ENCODE measurements around the gene GALNT2. TPM values are rescaled to one million over a fixed set of nuclear protein-coding genes. Genes with fewer than 3 reads are reported as not detected.

GALNT2 gene
- total and polyA plus RNA-seq, 9 donors, result 38.6 to 142 (median 83.7) TPM

- DNase-seq, result peak in 1 of 5 donors; percentile 13
- H3K27ac ChIP-seq, result peak overlapping the region in 1 of 2 donors; percentile 12
- H3K36me3 ChIP-seq, result no peaks in the 10 kb centered on the region
- no peaks in the 10 kb centered on the region for H3K27me3 ChIP-seq
- no peaks in the 10 kb centered on the region for H3K9me3 ChIP-seq
- TF ChIP-seq CTCF (IDR thresholded peaks at IDR 0.05) (no peak), POLR2A (IDR thresholded peaks at IDR 0.05) (no peak), EP300 (IDR thresholded peaks at IDR 0.05) (no peak)
- H3K4me1 ChIP-seq (ENCODE audit: insufficient read depth), result peaks cover 6% of the 10 kb centered on the region
- no peak overlapping the region for H3K4me3 ChIP-seq
- 22 to 30% (median 26%) methylated on average over 4 of the region's 4 CpGs for WGBS, 3 donors
- intact Hi-C loops (cut with DNase I), result no loop called here
Measured at GRCh38 chr1:230176326-230176725, 109.3 kb downstream of the GALNT2 start.

- WGBS, 3 donors, result 1 to 14% (median 2%) methylated on average over 17 of the region's 17 CpGs
- H3K27ac ChIP-seq, result peak overlapping the region; percentile 12 to 13
- intact Hi-C loops (cut with DNase I), result no loop called here
- no peaks in the 10 kb centered on the region for H3K27me3 ChIP-seq
- H3K4me1 ChIP-seq (ENCODE audit: insufficient read depth), result peaks cover 6% of the 10 kb centered on the region
- peak; percentile 75 to 82 (median 79) for DNase-seq
- no peaks in the 10 kb centered on the region for H3K36me3 ChIP-seq
- peak overlapping the region; percentile 9 for H3K4me3 ChIP-seq
- H3K9me3 ChIP-seq, result no peaks in the 10 kb centered on the region
- TF ChIP-seq EP300 (IDR thresholded peaks at IDR 0.05), result no peak
- TF ChIP-seq POLR2A (IDR thresholded peaks at IDR 0.05), result no peak
- no peak for TF ChIP-seq CTCF (IDR thresholded peaks at IDR 0.05)
Measured at GRCh38 chr1:230176871-230177411, 109.9 kb downstream of the GALNT2 start.

GRCh38 chr1:230179249-230179648 lies 112.2 kb downstream of the GALNT2 start:
- intact Hi-C loops (cut with DNase I), result no loop called here
- H3K36me3 ChIP-seq, result no peaks in the 10 kb centered on the region
- DNase-seq, result no peak
- TF ChIP-seq POLR2A (IDR thresholded peaks at IDR 0.05) (no peak), CTCF (IDR thresholded peaks at IDR 0.05) (no peak)
- 70 to 85% (median 75%) methylated on average over 2 of the region's 2 CpGs for WGBS, 3 donors
- no peak overlapping the region for H3K4me3 ChIP-seq
- peaks cover 4% of the 10 kb centered on the region for H3K4me1 ChIP-seq (ENCODE audit: insufficient read depth)
- H3K27me3 ChIP-seq, result no peaks in the 10 kb centered on the region
- H3K27ac ChIP-seq, result no peak overlapping the region
- no peaks in the 10 kb centered on the region for H3K9me3 ChIP-seq

- Histone ChIP-seq H3K27ac (no peak overlapping the region), H3K27me3 (no peaks in the 10 kb centered on the region), H3K9me3 (no peaks in the 10 kb centered on the region), H3K36me3 (no peaks in the 10 kb centered on the region), H3K4me3 (no peak overlapping the region), H3K4me1 (ENCODE audit: insufficient read depth) (peaks cover 2% of the 10 kb centered on the region)
- intact Hi-C loops (cut with DNase I), result no loop called here
- 72 to 91% (median 90%) methylated on average over 10 of the region's 10 CpGs for WGBS, 3 donors
- TF ChIP-seq EP300 (IDR thresholded peaks at IDR 0.05) (no peak), CTCF (IDR thresholded peaks at IDR 0.05) (no peak), POLR2A (IDR thresholded peaks at IDR 0.05) (no peak)
- DNase-seq, result no peak
Measured at GRCh38 chr1:230185076-230186001, 118.3 kb downstream of the GALNT2 start.

Measured in ovary (tissue), 9 donors.